Panc1 (cell line): ENCODE results near the gene TRABD2A. TPM values are rescaled to one million over a fixed set of nuclear protein-coding genes. Genes with fewer than 3 reads are reported as not detected.

ENCODE experiments used
- ATAC-seq: fragments of 200-7000 bp; cut with Tn5 transposase; 2 replicates; pipeline ENCODE4 v1.9.1; 2020; ENCODE audit warnings: mild to moderate bottlenecking, moderate library complexity
- BruUV-seq: library from RNA; stranded (reverse); fragments of 400-500 nt; replicated peaks from 2 replicates; lab custom pipeline; 2021; lab: Mats Ljungman, UMichigan
- CTCF ChIA-PET: fragments of 300-600 bp; sonication (Branson Sonifier 250); formaldehyde crosslinking; loops from one replicate; lab custom pipeline; 2022; ENCODE audit warnings: antibody characterized with exemption; lab: Charles Lee
- POLR2A ChIA-PET: fragments of 300-600 bp; sonication (Branson Sonifier 250); formaldehyde crosslinking; loops from one replicate; lab custom pipeline; 2022; ENCODE audit warnings: antibody characterized with exemption; lab: Charles Lee
- DNase-seq: peaks from one replicate; pipeline ENCODE4 v3.0.0-alpha.2; 2010; ENCODE audit warnings: low read depth, low spot score
- H3K27ac ChIP-seq: 2 replicates; pipeline ENCODE4 v1.5.1; 2011; ENCODE audit warnings: mild to moderate bottlenecking, low read length, inconsistent platforms
- H3K27me3 ChIP-seq: fragments of 200-500 bp; sonication (Bioruptor generic); 2 replicates; pipeline ENCODE4 v1.6.0; 2014; ENCODE audit warnings: low read length, inconsistent platforms; ENCODE audit not compliant: control insufficient read depth, insufficient read depth
- H3K36me3 ChIP-seq: fragments of 200-500 bp; sonication (Bioruptor generic); 2 replicates; pipeline ENCODE4 v1.5.1; 2014; ENCODE audit warnings: inconsistent platforms, mild to moderate bottlenecking, low read length, moderate library complexity; ENCODE audit not compliant: control insufficient read depth, insufficient read depth
- H3K4me1 ChIP-seq: 2 replicates; pipeline ENCODE4 v1.5.1; 2011; ENCODE audit warnings: inconsistent platforms, mild to moderate bottlenecking, low read length, moderate library complexity; ENCODE audit not compliant: control insufficient read depth, insufficient read depth
- H3K4me3 ChIP-seq, 2 experiments: 2 replicates each; pipeline ENCODE4 v1.5.1; 2011 to 2012; ENCODE audit warnings: low read depth in 2 of 2, low read length in 2 of 2, mild to moderate bottlenecking in 2 of 2, inconsistent platforms in 1 of 2, moderate library complexity in 1 of 2
- H3K9me3 ChIP-seq: fragments of 200-500 bp; sonication (Bioruptor generic); 2 replicates; pipeline ENCODE4 v1.5.1; 2014; ENCODE audit warnings: low read depth, mild to moderate bottlenecking, inconsistent platforms, low read length, moderate library complexity; ENCODE audit not compliant: control insufficient read depth, insufficient read depth
- POLR2AphosphoS5 ChIP-seq: IDR thresholded peaks from 2 replicates; pipeline ENCODE4 v1.6.1; 2012; ENCODE audit warnings: mild to moderate bottlenecking, low read depth, low read length, moderate library complexity
- SIN3A ChIP-seq: IDR thresholded peaks from 2 replicates; pipeline ENCODE4 v1.6.1; 2012; ENCODE audit warnings: low read depth, mild to moderate bottlenecking, low read length, moderate library complexity, borderline replicate concordance; ENCODE audit not compliant: insufficient read depth
- TCF7L2 ChIP-seq: IDR thresholded peaks from 2 replicates; pipeline ENCODE4 v1.6.1; 2011; ENCODE audit warnings: mild to moderate bottlenecking, low read depth, low read length, inconsistent platforms
- in situ Hi-C: cut with HindIII; loops from 2 replicates; pipeline ENCODE4 v1.10.0; 2016; ENCODE audit warnings: low sequenced_read_pairs, low pct_unique_long_range_greater_than_20kb
- intact Hi-C: fragments of 100-400 bp; cut with micrococcal nuclease; formaldehyde crosslinking; loops from one replicate; pipeline ENCODE4 v1.10.0; 2022; ENCODE audit not compliant: unreplicated experiment
- total RNA-seq: library from RNA; stranded (reverse); gene quantifications from one replicate; pipeline ENCODE4 v1.2.1, GENCODE V29; 2021; ENCODE audit not compliant: unreplicated experiment
- TF ChIP-seq, protein P1 (sequence below), 2 experiments: IDR thresholded peaks; 2 replicates each; pipeline ENCODE4 v1.6.1; 2011 to 2012; ENCODE audit warnings: low read depth in 2 of 2, control low read depth in 1 of 2, low read length in 1 of 2, mild to moderate bottlenecking in 1 of 2, moderate library complexity in 1 of 2; ENCODE audit not compliant: insufficient read depth in 1 of 2
- TF ChIP-seq, protein P2 (sequence below): fragments of 450-650 bp; IDR thresholded peaks from 2 replicates; pipeline ENCODE4 v1.5.1; 2017; ENCODE audit warnings: mild to moderate bottlenecking

Gene TRABD2A
- total RNA-seq, 1 experiment from 2014 or later: 1.7 TPM

DNA sequence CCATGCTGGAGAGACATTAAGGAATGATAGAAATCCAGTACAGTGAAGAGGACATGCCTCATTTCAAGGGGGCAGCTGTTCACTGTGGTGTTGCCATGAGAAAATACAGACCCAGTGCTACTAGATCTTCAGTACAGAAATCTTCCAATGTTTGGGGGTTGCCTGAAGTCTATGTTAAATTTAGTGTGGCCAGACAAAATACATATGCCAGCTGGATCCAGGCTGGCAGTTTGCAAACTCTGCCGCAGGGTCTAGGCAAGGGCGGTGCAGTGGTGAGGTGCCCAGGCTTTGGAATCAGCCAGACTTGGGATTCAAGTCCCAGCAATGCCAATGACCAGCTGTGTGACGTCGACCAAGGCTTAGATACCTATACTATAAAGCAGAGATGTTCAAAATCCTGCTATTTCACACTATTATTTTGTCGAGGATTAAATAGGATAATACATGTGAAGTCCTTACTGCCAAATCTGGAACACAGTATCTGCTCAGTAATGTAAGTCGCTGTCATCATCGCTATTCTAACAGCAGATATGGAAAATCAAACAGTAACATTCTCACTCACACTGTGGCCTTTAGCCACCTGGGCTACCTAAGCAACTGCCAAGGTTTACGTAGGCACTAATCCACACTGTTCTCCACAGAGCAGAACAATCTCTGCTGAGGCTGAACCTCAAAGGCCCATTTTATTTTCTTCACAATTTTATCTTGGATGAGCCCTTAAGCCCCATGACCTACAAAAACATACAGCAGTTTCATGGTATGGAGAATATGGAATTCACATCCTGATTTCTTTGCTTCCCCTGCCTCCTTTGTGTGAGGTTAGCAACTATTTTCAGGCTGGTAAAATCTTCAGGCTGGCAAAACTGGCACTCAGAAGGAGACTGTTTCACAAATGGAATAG, 18.7 kb upstream of the TRABD2A start:
- BruUV-seq: no TSS peak
- no peak for TF ChIP-seq SIN3A
- TF ChIP-seq, protein P1, sequence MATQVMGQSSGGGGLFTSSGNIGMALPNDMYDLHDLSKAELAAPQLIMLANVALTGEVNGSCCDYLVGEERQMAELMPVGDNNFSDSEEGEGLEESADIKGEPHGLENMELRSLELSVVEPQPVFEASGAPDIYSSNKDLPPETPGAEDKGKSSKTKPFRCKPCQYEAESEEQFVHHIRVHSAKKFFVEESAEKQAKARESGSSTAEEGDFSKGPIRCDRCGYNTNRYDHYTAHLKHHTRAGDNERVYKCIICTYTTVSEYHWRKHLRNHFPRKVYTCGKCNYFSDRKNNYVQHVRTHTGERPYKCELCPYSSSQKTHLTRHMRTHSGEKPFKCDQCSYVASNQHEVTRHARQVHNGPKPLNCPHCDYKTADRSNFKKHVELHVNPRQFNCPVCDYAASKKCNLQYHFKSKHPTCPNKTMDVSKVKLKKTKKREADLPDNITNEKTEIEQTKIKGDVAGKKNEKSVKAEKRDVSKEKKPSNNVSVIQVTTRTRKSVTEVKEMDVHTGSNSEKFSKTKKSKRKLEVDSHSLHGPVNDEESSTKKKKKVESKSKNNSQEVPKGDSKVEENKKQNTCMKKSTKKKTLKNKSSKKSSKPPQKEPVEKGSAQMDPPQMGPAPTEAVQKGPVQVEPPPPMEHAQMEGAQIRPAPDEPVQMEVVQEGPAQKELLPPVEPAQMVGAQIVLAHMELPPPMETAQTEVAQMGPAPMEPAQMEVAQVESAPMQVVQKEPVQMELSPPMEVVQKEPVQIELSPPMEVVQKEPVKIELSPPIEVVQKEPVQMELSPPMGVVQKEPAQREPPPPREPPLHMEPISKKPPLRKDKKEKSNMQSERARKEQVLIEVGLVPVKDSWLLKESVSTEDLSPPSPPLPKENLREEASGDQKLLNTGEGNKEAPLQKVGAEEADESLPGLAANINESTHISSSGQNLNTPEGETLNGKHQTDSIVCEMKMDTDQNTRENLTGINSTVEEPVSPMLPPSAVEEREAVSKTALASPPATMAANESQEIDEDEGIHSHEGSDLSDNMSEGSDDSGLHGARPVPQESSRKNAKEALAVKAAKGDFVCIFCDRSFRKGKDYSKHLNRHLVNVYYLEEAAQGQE (IDR thresholded peaks at IDR 0.05; ENCODE audit: insufficient read depth in 1 of 2, low read depth in 2 of 2, low read length in 1 of 2): no peak
- no peak for TF ChIP-seq TCF7L2
- TF ChIP-seq, protein P2, sequence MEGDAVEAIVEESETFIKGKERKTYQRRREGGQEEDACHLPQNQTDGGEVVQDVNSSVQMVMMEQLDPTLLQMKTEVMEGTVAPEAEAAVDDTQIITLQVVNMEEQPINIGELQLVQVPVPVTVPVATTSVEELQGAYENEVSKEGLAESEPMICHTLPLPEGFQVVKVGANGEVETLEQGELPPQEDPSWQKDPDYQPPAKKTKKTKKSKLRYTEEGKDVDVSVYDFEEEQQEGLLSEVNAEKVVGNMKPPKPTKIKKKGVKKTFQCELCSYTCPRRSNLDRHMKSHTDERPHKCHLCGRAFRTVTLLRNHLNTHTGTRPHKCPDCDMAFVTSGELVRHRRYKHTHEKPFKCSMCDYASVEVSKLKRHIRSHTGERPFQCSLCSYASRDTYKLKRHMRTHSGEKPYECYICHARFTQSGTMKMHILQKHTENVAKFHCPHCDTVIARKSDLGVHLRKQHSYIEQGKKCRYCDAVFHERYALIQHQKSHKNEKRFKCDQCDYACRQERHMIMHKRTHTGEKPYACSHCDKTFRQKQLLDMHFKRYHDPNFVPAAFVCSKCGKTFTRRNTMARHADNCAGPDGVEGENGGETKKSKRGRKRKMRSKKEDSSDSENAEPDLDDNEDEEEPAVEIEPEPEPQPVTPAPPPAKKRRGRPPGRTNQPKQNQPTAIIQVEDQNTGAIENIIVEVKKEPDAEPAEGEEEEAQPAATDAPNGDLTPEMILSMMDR: no peak
- TF ChIP-seq POLR2AphosphoS5: no peak
- Histone ChIP-seq H3K27ac (no peak overlapping the region), H3K4me1 (peaks cover 4% of the 10 kb centered on the region; the same call in 1 of the 2 replicates), H3K27me3 (no peaks in the 10 kb centered on the region), H3K36me3 (no peaks in the 10 kb centered on the region), H3K4me3 (no peak overlapping the region), H3K9me3 (no peaks in the 10 kb centered on the region)
- POLR2A ChIA-PET: interaction anchor here (0.6 kb wide), 1 partner anchor 127 kb away, joined by 29 read pairs; no protein-coding TSS in a partner anchor
- ATAC-seq: no peak
- in situ Hi-C loops (no loop called here), intact Hi-C loops (no loop called here)
- DNase-seq: no peak
- CTCF ChIA-PET: no interaction called here

DNA sequence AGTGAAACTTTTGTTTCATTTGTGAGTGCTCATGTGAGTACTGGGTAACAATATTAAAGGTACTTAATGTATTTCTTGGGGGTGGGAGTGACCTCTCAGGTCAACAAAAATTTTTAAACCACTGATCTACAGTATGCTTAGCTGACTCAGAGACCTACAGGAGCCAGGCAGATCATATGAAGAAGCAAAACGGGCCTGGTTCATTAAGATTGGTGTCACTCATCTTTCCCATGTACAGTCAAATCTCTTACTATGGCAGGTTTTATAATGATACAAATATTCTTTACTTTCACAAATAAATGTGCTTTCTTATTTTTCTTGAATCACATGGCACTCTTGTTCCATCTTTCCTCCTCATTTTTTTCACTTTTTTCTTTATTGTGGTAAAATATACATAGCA, 16.9 kb upstream of the TRABD2A start:
- Histone ChIP-seq H3K27ac (no peak overlapping the region), H3K36me3 (no peaks in the 10 kb centered on the region), H3K4me3 (no peak overlapping the region), H3K9me3 (no peaks in the 10 kb centered on the region), H3K4me1 (no peaks in the 10 kb centered on the region), H3K27me3 (no peaks in the 10 kb centered on the region)
- ATAC-seq (no peak), DNase-seq (no peak)
- no TSS peak for BruUV-seq
- intact Hi-C loops (no loop called here), in situ Hi-C loops (no loop called here)
- POLR2A ChIA-PET: no interaction called here
- CTCF ChIA-PET: no interaction called here
- no peak for TF ChIP-seq TCF7L2
- TF ChIP-seq, protein P2: no peak
- no peak for TF ChIP-seq SIN3A
- TF ChIP-seq POLR2AphosphoS5: no peak
- TF ChIP-seq, protein P1 (IDR thresholded peaks at IDR 0.05; ENCODE audit: insufficient read depth in 1 of 2, low read depth in 2 of 2, low read length in 1 of 2): no peak
